Measurements from ENCODE around the gene BBS4.

Gene BBS4

DNA sequence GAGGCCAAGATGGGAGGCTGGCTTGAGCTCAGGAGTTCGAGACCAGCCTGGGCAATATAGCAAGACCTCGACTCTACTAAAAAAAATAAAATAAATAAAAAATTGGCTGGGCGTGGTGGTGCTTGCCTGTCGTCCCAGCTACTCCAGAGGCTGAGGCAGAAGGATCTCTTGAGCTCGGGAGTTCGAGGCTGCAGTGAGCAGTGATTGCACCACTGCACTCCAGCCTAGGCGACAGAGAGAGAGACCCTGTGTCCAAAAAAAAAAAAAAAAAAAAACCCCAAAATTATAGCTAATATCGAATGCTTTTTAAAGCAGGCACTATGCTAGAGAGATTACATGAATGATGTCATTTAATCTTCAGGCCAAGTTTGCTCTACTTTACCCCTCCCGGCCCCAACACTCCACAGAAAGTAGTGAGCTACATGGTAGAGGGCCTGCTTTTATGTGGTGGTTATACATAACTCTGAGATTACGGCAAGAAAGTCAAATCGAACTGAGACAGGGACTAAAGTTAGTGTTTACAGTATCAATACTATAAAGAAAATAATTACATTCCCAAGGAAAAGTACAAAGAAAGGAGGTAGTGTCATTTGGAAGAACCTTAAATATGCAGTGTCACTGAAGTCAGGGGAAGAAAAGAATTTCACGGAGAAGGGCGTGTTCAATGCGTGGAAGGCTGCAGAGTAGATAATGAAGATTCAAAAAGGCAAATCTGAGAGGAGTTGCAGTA lies 96.4 kb downstream of the BBS4 start:
- Histone ChIP-seq H3K9ac (ENCODE audit: low read length) (peak overlapping the region; percentile 95), H3K79me2 (ENCODE audit: low read length) (peaks cover 60% of the 10 kb centered on the region), H3K9me3 (replicated peaks; ENCODE audit: insufficient read depth, low read length) (no peaks in the 10 kb centered on the region), H4K20me1 (ENCODE audit: insufficient read depth, low read length) (peaks cover 2% of the 10 kb centered on the region; the same call in 1 of the 2 replicates), H3K9me2 (replicated peaks; ENCODE audit: insufficient read depth, low read length) (no peaks in the 10 kb centered on the region), H3K27me3 (replicated peaks; ENCODE audit: insufficient read depth, low read length) (no peaks in the 10 kb centered on the region), H3F3A (ENCODE audit: insufficient read depth, low read length) (peaks cover 16% of the 10 kb centered on the region), H3K4me3 (ENCODE audit: low read length) (peak overlapping the region; percentile 95), H3K36me3 (replicated peaks; ENCODE audit: insufficient read depth, low read length) (0 out of 2 replicates have a peak, but pooled peaks cover 6% of the 10 kb centered on the region), H2AFZ (ENCODE audit: low read length) (peak overlapping the region; percentile 72), H3K4me2 (ENCODE audit: low read depth, low read length) (peak overlapping the region; percentile 84), H3K4me1 (ENCODE audit: low read length) (peaks cover 13% of the 10 kb centered on the region), H3K27ac (ENCODE audit: low read length) (peak overlapping the region; percentile 92)
- TF ChIP-seq, protein P1, sequence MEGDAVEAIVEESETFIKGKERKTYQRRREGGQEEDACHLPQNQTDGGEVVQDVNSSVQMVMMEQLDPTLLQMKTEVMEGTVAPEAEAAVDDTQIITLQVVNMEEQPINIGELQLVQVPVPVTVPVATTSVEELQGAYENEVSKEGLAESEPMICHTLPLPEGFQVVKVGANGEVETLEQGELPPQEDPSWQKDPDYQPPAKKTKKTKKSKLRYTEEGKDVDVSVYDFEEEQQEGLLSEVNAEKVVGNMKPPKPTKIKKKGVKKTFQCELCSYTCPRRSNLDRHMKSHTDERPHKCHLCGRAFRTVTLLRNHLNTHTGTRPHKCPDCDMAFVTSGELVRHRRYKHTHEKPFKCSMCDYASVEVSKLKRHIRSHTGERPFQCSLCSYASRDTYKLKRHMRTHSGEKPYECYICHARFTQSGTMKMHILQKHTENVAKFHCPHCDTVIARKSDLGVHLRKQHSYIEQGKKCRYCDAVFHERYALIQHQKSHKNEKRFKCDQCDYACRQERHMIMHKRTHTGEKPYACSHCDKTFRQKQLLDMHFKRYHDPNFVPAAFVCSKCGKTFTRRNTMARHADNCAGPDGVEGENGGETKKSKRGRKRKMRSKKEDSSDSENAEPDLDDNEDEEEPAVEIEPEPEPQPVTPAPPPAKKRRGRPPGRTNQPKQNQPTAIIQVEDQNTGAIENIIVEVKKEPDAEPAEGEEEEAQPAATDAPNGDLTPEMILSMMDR (IDR thresholded peaks at IDR 0.05; ENCODE audit: low read length): no peak
- TF ChIP-seq EZH2 (optimal IDR thresholded peaks at IDR 0.05; ENCODE audit: low read depth, low read length) (no peak), EZH2phosphoT487 (IDR thresholded peaks at IDR 0.05; ENCODE audit: low read length) (no peak)
- DNase-seq: peak; percentile 33

DNA sequence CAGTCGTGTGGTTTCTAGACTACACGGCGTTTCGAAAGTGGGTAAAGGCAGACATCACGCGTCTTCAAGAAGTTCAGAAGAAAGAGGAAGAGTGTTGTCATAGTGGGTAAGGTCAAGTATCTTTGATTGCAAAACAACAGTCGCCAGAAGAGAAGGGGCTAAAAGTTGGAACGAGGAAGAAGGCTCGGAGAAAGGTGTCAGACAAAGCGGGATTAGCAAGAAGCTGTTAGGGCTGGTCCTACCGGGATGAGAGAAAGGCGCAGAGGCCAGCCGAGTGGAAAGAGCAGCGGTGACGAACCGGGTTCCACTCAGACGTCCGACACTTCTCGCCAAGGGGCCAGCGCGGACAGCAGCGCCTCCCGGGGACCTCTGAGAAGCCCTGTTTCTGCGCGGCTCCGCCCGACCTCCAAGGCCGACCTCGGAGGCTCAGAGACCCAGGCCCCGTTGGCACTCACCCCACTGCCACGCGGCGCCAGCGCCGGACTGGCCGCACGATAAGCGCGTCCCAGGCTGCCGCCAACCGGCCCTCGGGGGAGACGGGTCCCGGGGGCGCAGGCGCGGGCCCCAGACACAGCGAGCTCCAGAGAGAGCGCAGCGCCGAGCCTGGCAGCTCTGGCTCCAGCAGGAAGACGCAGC lies 97.1 kb downstream of the BBS4 start:
- Histone ChIP-seq H3K27me3 (replicated peaks; ENCODE audit: insufficient read depth, low read length) (no peaks in the 10 kb centered on the region), H3K36me3 (replicated peaks; ENCODE audit: insufficient read depth, low read length) (0 out of 2 replicates have a peak, but pooled peaks cover 6% of the 10 kb centered on the region), H3K9me3 (replicated peaks; ENCODE audit: insufficient read depth, low read length) (no peaks in the 10 kb centered on the region), H3K79me2 (ENCODE audit: low read length) (peaks cover 53% of the 10 kb centered on the region), H3F3A (ENCODE audit: insufficient read depth, low read length) (peaks cover 16% of the 10 kb centered on the region), H3K9ac (ENCODE audit: low read length) (peak overlapping the region; percentile 95), H3K4me3 (ENCODE audit: low read length) (peak overlapping the region; percentile 95), H3K4me2 (ENCODE audit: low read depth, low read length) (peak overlapping the region; percentile 84), H3K9me2 (replicated peaks; ENCODE audit: insufficient read depth, low read length) (no peaks in the 10 kb centered on the region), H4K20me1 (ENCODE audit: insufficient read depth, low read length) (peaks cover 2% of the 10 kb centered on the region; the same call in 1 of the 2 replicates), H2AFZ (ENCODE audit: low read length) (peak overlapping the region; percentile 72), H3K27ac (ENCODE audit: low read length) (peak overlapping the region; percentile 92), H3K4me1 (ENCODE audit: low read length) (peaks cover 13% of the 10 kb centered on the region)
- TF ChIP-seq, protein P1 (IDR thresholded peaks at IDR 0.05; ENCODE audit: low read length): no peak
- TF ChIP-seq EZH2phosphoT487 (IDR thresholded peaks at IDR 0.05; ENCODE audit: low read length): no peak
- TF ChIP-seq EZH2 (optimal IDR thresholded peaks at IDR 0.05; ENCODE audit: low read depth, low read length): no peak
- DNase-seq: peak; percentile 74

DNA sequence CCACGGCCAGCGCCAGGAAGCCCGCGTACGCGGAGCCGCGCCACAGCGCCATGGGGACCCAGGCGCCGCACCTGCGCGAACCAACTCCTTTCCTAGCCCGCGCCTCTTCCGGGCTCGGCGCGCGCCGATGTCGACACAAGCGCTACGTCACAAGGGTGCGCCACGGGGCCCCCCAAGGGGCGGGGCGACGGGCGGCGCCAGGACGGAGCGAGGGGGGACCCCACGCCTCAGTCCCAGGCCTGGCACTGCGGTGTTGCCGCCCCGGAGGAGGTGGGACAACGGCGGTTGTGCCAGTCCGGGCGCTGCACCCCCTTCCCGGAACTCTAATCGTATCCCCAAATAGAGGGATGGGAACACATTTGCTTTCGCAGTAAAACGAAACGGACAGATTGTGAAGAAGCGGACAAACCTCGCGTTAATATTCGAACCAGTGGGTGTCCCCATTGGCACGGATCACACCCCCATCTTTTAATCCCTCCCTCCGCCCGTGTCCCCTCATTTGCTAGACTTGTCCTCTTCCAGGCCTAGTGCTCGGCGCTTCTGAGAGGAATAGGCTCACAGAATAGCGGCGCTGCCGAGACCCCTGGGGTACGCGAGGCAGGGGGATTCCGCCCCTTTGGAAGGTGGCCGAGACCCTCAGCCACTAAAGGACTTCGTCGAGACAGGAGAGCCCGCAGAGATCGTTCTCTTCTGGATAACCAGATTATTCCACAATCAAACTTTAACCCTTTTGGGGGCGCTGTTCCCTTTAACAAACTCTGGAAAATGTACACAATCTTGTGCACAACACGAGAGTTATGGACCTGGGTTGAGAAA lies 97.8 kb downstream of the BBS4 start, which contains the start of gene ADPGK:
TSS of gene ADPGK (minus strand) at position 119 of the 816 bp plus-strand sequence. CDS start at position 52, 67 bp downstream.
- H3K27ac ChIP-seq (ENCODE audit: low read length): peak within 1 kb of the TSS; percentile 92
- DNase-seq: peak; percentile 96
- H3K9me3 ChIP-seq (replicated peaks; ENCODE audit: insufficient read depth, low read length): no peaks in the 10 kb centered on the region
- H3K4me3 ChIP-seq (ENCODE audit: low read length): peak within 1 kb of the TSS; percentile 95
- peak within 1 kb of the TSS; percentile 84 for H3K4me2 ChIP-seq (ENCODE audit: low read depth, low read length)
- peaks cover 46% of the 10 kb centered on the region for H3K79me2 ChIP-seq (ENCODE audit: low read length)
- peak within 1 kb of the TSS; percentile 92 for H2AFZ ChIP-seq (ENCODE audit: low read length)
- no peak for TF ChIP-seq EZH2phosphoT487 (IDR thresholded peaks at IDR 0.05; ENCODE audit: low read length)
- TF ChIP-seq, protein P1 (IDR thresholded peaks at IDR 0.05; ENCODE audit: low read length): peak; percentile 56
- peak within 1 kb of the TSS; percentile 95 for H3K9ac ChIP-seq (ENCODE audit: low read length)
- H4K20me1 ChIP-seq (ENCODE audit: insufficient read depth, low read length): peaks cover 2% of the 10 kb centered on the region; the same call in 1 of the 2 replicates
- H3K4me1 ChIP-seq (ENCODE audit: low read length): peaks cover 13% of the 10 kb centered on the region
- H3K9me2 ChIP-seq (replicated peaks; ENCODE audit: insufficient read depth, low read length): no peaks in the 10 kb centered on the region
- H3K36me3 ChIP-seq (replicated peaks; ENCODE audit: insufficient read depth, low read length): no peaks in the 10 kb centered on the region
- H3F3A ChIP-seq (ENCODE audit: insufficient read depth, low read length): peaks cover 16% of the 10 kb centered on the region
- no peaks in the 10 kb centered on the region for H3K27me3 ChIP-seq (replicated peaks; ENCODE audit: insufficient read depth, low read length)

Data from MM.1S (cell line).